HG02970 (cell line): Measurements from ENCODE around the gene LRP10.

Source experiments
- ATAC-seq: cut with Tn5 transposase; IDR thresholded peaks from one replicate; pipeline ENCODE4 v1.9.1; 2021; ENCODE audit warnings: mild to moderate bottlenecking, moderate library complexity, moderate number of reproducible peaks; ENCODE audit not compliant: unreplicated experiment, low FRiP score

The LRP10 gene

DNA sequence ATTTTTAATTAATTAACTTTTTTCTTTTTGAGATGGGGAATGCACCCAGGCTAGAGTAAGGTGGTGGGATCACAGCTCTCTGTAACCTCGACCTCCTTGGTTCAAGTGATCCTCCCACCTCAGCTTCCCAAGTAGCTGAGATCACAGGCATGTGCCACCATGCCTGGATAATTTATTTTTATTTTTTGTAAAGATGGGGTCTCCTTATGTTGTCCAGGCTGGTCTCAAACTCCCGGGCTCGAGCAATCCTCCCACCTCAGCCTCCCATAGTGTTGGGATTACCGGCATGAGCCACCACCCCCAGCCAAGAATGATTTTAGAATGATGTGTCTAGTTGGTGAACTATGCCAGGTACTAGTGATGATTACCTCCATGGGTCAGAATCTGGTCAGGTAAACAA lies 6.6 kb upstream of the LRP10 start:
- no peak for ATAC-seq

DNA sequence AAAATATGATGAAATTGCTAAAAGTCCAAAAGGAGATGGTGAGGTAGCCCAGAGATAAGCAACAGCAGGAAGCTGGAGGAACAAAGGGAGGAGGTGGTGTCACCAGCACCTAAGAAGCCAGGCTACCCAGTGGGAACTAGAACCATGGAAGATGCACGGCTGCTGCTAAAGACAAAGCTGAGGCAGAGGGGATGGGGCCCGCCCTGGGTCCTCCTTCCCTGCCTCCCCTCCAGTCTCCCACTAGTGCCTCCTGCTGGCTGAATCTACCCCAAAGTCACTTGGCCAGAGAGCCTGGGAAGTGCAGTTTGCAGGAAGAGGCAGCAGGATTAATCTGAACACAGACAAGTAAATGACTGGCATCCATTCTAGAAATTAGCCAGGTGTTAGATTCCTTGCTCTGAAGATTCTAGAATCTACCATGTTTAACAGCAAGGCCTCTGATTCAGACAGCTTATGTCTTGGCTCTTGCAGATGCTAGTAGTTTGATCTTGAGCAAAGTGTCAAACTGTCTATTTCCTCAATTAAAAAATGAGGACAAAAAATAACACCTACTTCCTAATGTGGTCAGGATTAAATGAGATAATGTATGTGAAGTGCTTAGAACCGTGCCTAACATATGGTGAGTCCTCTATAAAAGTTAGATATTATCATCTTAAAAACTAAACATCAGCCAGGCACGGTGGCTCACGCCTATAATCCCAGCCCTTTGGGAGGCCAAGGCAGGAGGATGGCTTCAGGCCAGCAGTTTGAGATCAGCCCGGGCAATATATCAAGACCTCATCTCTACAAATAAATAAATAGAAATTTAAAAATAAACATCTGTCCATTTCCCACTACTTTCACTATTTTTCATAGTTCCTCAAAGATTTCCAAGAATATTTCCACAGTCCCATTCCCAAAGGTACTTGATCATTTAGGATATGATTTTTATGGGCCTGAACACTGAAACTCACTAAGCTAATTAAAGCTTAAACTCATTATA lies 5.8 kb upstream of the LRP10 start:
- ATAC-seq, result no peak

DNA sequence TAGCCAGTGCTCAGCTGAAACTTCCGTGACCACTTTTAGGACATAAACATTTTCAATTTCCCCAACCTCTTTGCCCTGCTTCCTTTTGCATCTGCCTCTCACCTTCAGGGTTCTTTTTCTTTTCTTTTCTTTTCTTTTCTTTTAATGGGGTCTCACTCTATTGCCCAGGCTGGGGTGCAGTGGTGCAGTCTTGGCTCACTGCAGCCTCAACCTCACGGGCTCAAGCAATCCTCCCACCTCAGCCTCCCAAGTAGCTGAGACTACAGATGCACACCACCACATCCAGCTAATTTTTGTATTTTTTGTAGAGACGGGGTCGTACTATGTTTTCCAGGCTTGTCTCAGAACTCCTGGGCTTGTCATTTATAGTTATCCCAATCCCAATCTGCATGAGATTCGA lies 4.7 kb upstream of the LRP10 start:
- ATAC-seq, result no peak

DNA sequence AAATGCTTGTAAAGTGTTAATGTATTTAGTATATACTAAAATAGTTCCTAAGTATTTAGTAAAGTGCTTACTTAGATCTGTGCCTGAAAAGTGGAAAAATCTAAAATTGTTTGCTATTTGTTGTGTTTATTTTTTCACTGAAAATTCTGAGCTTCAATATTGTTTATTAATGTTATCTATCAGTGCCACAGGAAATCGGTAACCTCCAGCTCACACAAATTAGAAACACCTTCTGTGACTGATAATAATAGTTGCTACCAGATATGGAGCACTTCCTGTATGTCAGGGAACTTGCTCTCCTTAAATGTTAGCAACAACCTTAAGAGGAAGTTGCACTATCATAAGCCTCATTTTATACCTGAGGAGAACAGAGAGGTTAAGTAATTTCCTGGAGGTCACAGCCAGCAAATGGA lies 723 bp upstream of the LRP10 start:
- ATAC-seq, result peak; percentile 23

DNA sequence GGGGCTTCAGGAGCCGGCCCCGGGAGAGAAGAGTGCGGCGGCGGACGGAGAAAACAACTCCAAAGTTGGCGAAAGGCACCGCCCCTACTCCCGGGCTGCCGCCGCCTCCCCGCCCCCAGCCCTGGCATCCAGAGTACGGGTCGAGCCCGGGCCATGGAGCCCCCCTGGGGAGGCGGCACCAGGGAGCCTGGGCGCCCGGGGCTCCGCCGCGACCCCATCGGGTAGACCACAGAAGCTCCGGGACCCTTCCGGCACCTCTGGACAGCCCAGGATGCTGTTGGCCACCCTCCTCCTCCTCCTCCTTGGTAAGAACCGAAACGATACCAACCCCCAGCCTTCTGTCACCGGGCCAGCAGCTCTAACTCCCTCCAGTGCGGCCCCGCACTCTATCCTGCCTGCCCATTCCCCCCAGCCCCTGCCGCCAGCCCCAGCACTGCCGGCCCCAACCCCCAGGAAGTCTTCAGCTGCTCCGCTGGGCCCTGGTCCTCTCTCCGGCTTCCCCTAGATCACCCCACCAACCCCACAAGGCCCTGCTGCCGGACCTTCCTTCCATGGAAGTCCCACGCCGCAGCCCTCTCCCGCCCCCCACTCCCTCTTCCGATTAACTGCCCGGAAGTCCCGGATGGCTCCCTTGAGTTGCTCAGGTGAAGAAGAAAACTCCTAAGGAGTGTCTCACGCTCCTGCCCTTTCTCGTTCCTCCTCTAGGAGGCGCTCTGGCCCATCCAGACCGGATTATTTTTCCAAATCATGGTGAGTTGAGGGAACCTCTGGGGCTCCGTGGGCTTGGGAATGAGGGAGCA lies 693 bp downstream of the LRP10 start:
- peak; percentile 22 for ATAC-seq

DNA sequence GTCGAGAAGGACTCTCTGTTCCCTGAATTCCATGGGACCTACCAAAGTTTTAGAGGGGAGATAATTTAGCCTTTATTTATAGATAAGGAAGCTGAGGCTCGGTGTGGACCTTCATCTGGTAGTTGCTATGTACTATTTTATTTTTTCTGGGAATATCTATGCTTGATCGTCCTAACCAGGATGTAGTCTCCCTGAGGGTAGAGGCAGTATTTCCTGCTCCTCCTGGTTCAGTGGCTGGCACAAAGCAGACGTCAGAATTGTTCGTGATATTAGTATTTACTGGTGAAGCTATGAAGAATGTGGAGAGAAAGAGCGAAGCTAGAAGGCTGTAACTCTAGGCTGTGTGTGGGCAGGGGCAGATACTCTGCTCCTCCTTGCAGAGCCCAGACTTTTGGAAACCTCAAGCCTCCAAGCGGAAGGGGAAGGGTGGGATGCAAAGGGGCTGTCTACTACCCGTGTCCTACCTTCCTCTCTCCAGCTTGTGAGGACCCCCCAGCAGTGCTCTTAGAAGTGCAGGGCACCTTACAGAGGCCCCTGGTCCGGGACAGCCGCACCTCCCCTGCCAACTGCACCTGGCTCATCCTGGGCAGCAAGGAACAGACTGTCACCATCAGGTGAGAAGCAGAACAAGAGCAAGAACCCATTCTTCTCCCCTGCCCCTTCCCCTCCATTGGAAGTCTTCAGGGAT lies 1.4 kb downstream of the LRP10 start:
- ATAC-seq, result no peak

DNA sequence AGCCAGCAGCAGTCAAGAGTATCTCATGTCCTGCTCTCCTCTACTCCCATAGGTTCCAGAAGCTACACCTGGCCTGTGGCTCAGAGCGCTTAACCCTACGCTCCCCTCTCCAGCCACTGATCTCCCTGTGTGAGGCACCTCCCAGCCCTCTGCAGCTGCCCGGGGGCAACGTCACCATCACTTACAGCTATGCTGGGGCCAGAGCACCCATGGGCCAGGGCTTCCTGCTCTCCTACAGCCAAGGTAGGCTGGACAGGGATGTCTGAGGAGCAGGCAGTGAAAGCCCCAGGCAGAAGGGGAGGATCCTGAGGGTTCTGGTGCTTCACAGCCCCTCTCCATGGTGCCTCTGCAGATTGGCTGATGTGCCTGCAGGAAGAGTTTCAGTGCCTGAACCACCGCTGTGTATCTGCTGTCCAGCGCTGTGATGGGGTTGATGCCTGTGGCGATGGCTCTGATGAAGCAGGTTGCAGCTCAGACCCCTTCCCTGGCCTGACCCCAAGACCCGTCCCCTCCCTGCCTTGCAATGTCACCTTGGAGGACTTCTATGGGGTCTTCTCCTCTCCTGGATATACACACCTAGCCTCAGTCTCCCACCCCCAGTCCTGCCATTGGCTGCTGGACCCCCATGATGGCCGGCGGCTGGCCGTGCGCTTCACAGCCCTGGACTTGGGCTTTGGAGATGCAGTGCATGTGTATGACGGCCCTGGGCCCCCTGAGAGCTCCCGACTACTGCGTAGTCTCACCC lies 3.6 kb downstream of the LRP10 start:
- ATAC-seq, result no peak

DNA sequence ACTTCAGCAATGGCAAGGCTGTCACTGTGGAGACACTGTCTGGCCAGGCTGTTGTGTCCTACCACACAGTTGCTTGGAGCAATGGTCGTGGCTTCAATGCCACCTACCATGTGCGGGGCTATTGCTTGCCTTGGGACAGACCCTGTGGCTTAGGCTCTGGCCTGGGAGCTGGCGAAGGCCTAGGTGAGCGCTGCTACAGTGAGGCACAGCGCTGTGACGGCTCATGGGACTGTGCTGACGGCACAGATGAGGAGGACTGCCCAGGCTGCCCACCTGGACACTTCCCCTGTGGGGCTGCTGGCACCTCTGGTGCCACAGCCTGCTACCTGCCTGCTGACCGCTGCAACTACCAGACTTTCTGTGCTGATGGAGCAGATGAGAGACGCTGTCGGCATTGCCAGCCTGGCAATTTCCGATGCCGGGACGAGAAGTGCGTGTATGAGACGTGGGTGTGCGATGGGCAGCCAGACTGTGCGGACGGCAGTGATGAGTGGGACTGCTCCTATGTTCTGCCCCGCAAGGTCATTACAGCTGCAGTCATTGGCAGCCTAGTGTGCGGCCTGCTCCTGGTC lies 4.3 kb downstream of the LRP10 start:
- ATAC-seq, result no peak

DNA sequence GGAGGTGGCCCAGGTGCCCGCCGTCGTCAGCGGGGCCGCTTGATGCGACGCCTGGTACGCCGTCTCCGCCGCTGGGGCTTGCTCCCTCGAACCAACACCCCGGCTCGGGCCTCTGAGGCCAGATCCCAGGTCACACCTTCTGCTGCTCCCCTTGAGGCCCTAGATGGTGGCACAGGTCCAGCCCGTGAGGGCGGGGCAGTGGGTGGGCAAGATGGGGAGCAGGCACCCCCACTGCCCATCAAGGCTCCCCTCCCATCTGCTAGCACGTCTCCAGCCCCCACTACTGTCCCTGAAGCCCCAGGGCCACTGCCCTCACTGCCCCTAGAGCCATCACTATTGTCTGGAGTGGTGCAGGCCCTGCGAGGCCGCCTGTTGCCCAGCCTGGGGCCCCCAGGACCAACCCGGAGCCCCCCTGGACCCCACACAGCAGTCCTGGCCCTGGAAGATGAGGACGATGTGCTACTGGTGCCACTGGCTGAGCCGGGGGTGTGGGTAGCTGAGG lies 5.5 kb downstream of the LRP10 start:
- no peak for ATAC-seq

DNA sequence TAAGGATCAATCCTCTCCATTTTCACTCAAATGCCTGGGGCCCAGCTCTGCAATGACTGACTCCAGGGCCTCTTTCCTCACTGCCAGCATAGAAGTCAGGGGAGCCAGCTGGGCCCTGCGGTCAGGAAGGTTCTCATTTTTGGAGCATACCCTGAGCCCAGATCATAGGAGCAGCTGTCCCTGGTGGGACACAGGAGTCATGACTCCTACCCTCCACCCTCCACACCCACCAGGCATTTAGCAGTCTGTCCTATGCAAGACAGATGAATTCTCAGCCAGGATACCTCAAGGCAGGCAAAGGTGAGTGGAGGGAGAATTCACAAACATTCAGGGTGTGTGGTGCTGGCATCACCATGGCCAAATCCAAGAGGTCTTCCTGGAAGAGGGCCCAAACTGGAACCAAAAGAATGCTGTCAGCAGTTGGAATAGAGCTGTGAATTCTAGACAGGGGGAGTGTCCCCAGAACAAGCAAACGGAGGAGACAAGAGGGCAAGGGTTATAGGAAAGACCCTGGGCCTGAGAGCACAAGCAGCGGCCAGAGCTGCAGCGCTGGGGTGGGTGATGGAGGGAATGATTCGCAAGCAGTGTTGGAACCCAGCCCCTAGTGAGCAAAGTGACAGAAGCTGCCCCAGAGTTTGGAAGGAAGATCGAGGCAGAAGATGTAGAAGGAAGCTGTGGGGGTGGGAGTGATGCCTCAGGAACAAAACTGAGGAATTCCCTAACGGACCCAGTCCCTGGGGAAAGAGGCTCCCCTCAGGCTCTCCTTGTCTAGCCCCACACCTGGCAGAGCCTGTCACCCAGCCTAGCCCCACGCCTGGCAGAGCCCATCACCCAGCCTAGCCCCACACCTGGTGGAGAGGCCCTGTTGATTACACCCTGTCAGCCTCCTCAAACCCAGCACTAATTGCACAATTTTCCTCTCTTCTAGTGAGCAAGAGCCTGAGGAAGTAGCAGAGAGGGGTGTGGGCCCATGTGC lies 7.0 kb downstream of the LRP10 start:
- ATAC-seq, result no peak

DNA sequence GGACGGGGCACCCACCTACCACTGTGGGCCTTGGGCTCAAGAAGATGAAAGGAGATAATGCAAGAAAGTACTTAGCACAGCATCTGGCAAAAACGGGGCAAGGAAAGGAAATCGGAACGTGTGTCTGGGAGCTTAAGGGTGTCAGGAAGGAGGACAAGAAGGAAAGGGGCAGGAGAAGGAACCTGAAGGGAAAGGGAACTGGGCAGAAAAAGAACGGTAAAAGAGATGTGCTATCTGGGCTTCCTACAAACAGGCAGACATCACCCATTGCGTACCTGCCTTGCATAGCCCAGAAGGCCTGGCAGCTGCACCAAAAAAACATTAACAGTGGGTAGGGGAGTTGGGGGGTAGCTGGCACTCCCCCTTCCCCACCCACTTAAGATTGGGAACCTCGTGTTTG lies 10.5 kb downstream of the LRP10 start:
- ATAC-seq, result no peak

DNA sequence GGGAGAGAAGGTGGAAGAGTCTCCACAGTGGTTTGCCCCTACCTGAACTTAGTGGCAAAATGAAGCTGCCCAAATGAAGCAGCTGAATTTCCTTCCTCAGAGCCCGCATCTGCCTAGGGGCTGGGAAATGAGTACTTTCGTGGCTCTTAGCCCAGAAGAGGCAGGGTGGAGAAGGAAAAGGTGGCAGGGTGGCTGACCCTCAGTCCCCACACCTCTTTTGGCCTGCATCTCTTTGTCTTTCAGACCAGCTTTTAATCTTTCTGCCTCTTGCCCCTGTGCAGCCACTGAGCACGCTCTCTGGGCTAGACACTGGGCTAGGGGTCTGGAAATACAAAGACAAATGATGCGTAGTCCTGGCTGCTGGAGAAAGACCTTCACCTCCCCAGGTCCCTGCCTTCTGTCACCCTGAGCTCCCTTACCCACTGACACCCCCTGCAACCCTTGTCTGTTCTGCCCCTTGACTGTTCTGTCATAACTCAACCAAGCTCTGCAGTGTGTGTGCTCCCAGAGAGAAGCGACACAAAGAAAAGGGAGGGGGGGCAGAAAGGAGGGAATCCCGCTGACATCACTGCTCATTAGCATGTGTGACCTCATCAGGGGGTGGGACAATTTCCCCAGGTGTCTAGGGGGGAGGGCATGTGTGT lies 11.1 kb downstream of the LRP10 start:
- ATAC-seq, result no peak

DNA sequence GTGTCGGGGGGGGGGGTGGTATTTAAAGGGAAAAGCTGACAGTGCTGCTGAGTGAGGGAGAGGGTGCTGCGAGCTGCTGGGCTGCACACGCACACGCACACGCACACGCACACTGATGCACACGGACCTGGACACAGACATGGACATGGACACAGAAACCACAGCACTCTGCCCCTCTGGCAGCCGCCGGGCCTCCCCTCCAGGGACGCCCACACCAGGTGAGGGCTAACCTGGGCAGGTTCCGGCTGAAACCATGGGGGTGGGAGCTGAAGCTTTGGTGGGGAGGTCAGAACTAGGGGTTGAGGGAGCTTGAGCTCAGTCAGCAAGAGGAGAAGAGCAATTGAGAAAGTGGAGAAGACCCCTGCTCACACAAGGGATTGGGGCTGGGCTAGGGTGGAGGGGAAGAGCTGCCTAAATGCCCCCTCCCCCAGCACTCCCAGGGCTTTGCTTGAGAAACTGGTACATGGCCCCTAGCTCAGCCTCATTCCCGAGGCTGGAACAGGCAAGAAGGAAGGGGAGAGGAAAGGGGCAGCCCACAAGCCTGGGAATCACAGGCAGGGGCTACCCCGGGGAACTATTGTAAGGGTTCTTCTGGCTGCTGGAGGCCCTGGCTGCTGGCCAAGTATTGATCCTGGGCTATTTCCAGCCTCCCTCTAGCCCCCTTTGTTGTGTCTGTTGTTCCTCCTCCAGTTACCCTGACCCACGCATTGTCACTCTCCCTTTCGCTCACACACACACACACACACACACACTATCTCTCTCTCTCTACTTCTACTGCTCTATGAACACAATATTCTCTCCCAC lies 11.8 kb downstream of the LRP10 start, which contains the start of gene REM2:
TSS of gene REM2 (plus strand) at position 50 of the 804 bp plus-strand sequence. CDS start at position 116, 66 bp downstream.
- no peak for ATAC-seq

DNA sequence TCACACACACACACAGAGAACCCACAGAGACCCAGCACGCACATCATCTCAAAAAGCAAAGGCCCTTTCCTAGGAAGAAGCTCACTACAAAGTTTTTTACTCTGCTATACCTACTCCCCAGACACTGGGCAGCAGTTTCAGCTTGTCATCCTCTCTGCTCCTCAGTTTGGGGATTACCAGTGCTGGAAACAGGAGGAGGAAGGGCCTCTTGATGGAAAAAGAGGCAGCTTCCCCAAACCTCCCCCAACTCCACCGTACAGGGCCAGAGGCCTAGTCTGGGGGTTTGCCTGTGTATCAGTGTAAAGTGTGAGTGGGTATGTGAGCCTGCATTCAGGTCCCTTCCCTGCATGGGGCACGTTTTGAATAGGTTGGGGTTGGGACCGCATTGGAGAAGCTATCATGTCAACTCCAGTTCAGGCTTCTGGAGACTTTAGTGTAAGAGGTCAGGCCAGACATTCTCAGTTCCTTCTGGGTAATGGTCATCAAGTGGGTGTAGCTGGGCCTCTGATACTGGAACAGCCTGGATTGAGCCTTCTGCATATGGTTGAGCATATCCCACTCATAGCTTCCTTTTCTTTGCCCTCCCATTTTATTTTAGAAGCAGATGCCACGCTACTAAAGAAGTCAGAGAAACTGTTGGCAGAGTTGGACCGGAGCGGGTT lies 12.7 kb downstream of the LRP10 start:
- no peak for ATAC-seq

DNA sequence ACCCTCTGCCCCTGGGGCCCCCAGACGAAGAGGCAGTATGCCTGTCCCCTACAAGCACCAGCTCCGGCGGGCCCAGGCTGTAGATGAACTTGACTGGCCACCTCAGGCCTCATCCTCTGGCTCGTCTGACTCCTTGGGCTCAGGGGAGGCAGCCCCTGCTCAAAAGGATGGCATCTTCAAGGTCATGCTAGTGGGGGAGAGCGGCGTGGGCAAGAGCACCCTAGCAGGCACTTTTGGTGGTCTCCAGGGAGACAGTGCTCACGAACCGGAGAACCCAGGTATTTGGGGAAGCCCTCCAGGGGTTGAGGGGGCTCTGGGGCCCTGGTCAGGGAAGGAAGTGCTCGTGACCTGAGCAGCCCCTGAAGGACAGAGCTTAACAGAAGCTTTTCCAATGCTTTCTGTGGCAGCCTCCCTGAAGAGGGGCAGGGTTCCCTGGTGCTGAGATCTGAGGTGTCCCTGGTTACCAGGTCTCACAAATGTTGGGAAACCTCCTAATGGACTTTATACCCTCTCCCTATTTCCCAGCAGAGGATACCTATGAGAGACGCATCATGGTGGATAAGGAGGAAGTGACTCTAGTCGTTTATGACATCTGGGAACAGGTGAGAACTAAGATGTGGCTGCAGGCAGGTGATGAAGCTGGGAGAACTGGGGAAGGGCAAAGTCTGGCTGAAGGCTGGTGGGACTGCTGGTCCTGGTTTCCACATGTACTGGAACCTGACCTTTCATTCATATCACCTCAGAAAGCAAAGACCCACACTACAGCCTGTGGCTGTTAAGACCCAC lies 13.4 kb downstream of the LRP10 start:
- no peak for ATAC-seq

DNA sequence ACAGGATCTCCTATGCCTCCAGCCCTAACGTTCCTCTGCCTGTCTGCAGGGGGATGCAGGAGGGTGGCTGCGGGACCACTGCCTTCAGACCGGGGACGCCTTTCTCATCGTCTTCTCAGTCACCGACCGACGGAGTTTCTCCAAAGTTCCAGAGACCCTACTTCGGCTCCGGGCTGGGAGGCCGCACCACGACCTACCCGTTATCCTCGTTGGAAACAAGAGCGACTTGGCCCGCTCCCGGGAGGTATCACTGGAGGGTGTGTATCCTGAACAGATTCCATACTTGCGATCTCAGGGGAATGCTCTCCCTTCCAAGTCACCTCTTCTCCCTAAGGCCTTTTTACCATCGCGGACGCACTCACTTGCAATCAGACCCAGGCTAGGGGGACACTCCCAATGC lies 14.4 kb downstream of the LRP10 start:
- ATAC-seq, result no peak
